ENCODE data around the gene TRMT44.

- no peak for TF ChIP-seq YY1 (IDR thresholded peaks at IDR 0.05; ENCODE audit: low read depth)
- no peak for TF ChIP-seq TAF1 (IDR thresholded peaks at IDR 0.05; ENCODE audit: low read depth)
- TF ChIP-seq, protein P1, sequence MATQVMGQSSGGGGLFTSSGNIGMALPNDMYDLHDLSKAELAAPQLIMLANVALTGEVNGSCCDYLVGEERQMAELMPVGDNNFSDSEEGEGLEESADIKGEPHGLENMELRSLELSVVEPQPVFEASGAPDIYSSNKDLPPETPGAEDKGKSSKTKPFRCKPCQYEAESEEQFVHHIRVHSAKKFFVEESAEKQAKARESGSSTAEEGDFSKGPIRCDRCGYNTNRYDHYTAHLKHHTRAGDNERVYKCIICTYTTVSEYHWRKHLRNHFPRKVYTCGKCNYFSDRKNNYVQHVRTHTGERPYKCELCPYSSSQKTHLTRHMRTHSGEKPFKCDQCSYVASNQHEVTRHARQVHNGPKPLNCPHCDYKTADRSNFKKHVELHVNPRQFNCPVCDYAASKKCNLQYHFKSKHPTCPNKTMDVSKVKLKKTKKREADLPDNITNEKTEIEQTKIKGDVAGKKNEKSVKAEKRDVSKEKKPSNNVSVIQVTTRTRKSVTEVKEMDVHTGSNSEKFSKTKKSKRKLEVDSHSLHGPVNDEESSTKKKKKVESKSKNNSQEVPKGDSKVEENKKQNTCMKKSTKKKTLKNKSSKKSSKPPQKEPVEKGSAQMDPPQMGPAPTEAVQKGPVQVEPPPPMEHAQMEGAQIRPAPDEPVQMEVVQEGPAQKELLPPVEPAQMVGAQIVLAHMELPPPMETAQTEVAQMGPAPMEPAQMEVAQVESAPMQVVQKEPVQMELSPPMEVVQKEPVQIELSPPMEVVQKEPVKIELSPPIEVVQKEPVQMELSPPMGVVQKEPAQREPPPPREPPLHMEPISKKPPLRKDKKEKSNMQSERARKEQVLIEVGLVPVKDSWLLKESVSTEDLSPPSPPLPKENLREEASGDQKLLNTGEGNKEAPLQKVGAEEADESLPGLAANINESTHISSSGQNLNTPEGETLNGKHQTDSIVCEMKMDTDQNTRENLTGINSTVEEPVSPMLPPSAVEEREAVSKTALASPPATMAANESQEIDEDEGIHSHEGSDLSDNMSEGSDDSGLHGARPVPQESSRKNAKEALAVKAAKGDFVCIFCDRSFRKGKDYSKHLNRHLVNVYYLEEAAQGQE (IDR thresholded peaks at IDR 0.05; ENCODE audit: low read depth): no peak
- no peak for TF ChIP-seq FOXM1 (IDR thresholded peaks at IDR 0.05; ENCODE audit: borderline replicate concordance, low read depth)
- no peak for TF ChIP-seq CREB1 (IDR thresholded peaks at IDR 0.05; ENCODE audit: low read depth)
- TF ChIP-seq CEBPB (IDR thresholded peaks at IDR 0.05): no peak
- TF ChIP-seq NFIC (IDR thresholded peaks at IDR 0.05): no peak
- TF ChIP-seq USF1 (IDR thresholded peaks at IDR 0.05): peak; percentile 71
- no peak for TF ChIP-seq RAD21 (IDR thresholded peaks at IDR 0.05; ENCODE audit: low read depth)
- no peak for TF ChIP-seq EP300 (IDR thresholded peaks at IDR 0.05; ENCODE audit: borderline replicate concordance)
- TF ChIP-seq TEAD4 (IDR thresholded peaks at IDR 0.05): no peak
- TF ChIP-seq EGR1 (IDR thresholded peaks at IDR 0.05): no peak
- no peak for TF ChIP-seq ZBTB7A (IDR thresholded peaks at IDR 0.05; ENCODE audit: low read depth)
These were observed 39.8 kb upstream of the TRMT44 start for GRCh38 chr4:8400632-8401325.
